ENCODE measurements around the gene SLC25A47. TPM values are rescaled to one million over a fixed set of nuclear protein-coding genes. Genes with fewer than 3 reads are reported as not detected.

Gene SLC25A47
- polyA plus RNA-seq, 3 donors, result not detected

GRCh38 chr14:100290607-100291304, 32.4 kb upstream of the SLC25A47 start:
- Mint-ChIP-seq H3K4me1 (peaks cover 20% of the 10 kb centered on the region), H3K27ac (peak overlapping the region in 3 of 7 donors; percentile 14 to 58 (median 55)), H3K36me3 (peaks cover 28 to 37% of the 10 kb centered on the region in 2 donors), H3K9me3 (peaks cover 0 to 2% (median 0%) of the 10 kb centered on the region in 7 donors), H3K27me3 (ENCODE audit: low read depth in 3 of 3) (peaks cover 0 to 2% (median 0%) of the 10 kb centered on the region in 3 donors), H3K4me3 (no peak overlapping the region)
- H3K4me2 ChIP-seq (replicated peaks; ENCODE audit: extremely low read depth, low read length, poor library complexity, severe bottlenecking), result no peak overlapping the region
- peaks cover 17 to 26% of the 10 kb centered on the region in 2 donors for H3K4me1 ChIP-seq (ENCODE audit: control insufficient read depth in 1 of 2, insufficient read depth in 2 of 2, low read length in 2 of 2)
- H3K27me3 ChIP-seq (ENCODE audit: control insufficient read depth in 2 of 2, insufficient read depth in 2 of 2, low read length in 2 of 2), result no peaks in the 10 kb centered on the region
- no peaks in the 10 kb centered on the region for H3K9me3 ChIP-seq (replicated peaks in 1 of 2; ENCODE audit: control insufficient read depth in 1 of 2, insufficient read depth in 1 of 2, low read length in 2 of 2)
- intact Hi-C loops (cut with micrococcal nuclease), result no loop called here
- peaks cover 12 to 25% of the 10 kb centered on the region in 2 donors for H3K36me3 ChIP-seq (replicated peaks in 1 of 2; ENCODE audit: control insufficient read depth in 1 of 2, insufficient read depth in 2 of 2, low read length in 2 of 2)
- peaks cover 8% of the 10 kb centered on the region for H4K20me1 ChIP-seq (ENCODE audit: insufficient read depth, low read length)
- no peak overlapping the region for H3K27ac ChIP-seq (ENCODE audit: low read depth in 1 of 2, low read length in 2 of 2)
- no peak overlapping the region for H3K4me3 ChIP-seq (replicated peaks in 1 of 3; ENCODE audit: low read depth in 2 of 3, low read length in 3 of 3)
- TF ChIP-seq CTCF (IDR thresholded peaks at IDR 0.05), result no peak
- DNase-seq, result no peak
- H2AFZ ChIP-seq (ENCODE audit: insufficient read depth, low read depth, low read length, poor library complexity, severe bottlenecking), result no peak overlapping the region
- H3K79me2 ChIP-seq (ENCODE audit: insufficient read depth, low read length), result no peaks in the 10 kb centered on the region
- WGBS (ENCODE audit: insufficient coverage), result 92% methylated on average over 9 of the region's 12 CpGs
- no peak overlapping the region for H3K9ac ChIP-seq (ENCODE audit: insufficient read depth, low read length, poor library complexity, severe bottlenecking)

DNA sequence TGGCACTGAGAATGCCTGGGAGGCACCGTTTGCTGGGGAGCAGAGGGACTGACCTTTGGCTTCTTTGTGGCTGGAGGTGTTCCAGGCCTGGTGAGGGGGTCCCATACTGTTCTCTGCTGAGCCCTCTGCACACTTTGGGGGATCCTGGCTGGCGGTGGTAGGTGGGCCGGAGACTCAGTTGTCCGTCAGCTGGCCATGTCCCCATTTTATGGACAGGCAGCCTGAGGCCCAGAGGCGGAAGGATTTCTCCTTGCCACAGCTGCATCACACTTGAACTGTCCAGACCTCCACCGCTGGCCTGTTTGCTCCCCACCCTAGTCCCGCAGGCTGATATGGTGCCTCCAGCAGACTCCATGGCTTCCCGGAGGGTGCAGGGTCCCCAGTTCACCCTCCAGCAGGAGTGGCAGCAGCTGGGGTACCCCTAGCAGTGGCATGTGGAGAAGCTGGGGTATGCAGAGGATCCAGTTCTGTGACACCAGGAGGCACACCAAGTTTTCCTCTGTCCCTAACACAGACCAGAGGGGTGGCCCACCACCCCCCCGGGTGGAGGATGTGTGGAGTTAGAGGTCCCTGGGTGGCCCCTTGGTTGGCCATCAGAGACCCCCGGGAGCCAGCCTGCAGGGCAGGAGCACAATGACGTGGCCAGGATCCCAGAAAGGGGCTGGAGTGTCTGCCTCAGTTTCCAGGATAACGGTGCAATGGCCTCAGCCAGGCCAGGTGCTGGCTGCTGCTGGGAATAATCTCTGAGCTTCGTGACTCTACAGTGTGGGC, 31.6 kb upstream of the SLC25A47 start:
- intact Hi-C loops (cut with micrococcal nuclease), result no loop called here
- no peak overlapping the region for H2AFZ ChIP-seq (ENCODE audit: insufficient read depth, low read depth, low read length, poor library complexity, severe bottlenecking)
- H3K36me3 Mint-ChIP-seq, result peaks cover 28 to 37% of the 10 kb centered on the region in 2 donors
- 100% methylated on average over 9 of the region's 13 CpGs for WGBS (ENCODE audit: insufficient coverage)
- peaks cover 0 to 2% (median 0%) of the 10 kb centered on the region in 3 donors for H3K27me3 Mint-ChIP-seq (ENCODE audit: low read depth in 3 of 3)
- no peak overlapping the region for H3K4me2 ChIP-seq (replicated peaks; ENCODE audit: extremely low read depth, low read length, poor library complexity, severe bottlenecking)
- no peak for DNase-seq
- H3K9ac ChIP-seq (ENCODE audit: insufficient read depth, low read length, poor library complexity, severe bottlenecking), result no peak overlapping the region
- no peak overlapping the region for H3K4me3 ChIP-seq (replicated peaks in 1 of 3; ENCODE audit: low read depth in 2 of 3, low read length in 3 of 3)
- no peaks in the 10 kb centered on the region for H3K27me3 ChIP-seq (ENCODE audit: control insufficient read depth in 2 of 2, insufficient read depth in 2 of 2, low read length in 2 of 2)
- H3K36me3 ChIP-seq (replicated peaks in 1 of 2; ENCODE audit: control insufficient read depth in 1 of 2, insufficient read depth in 2 of 2, low read length in 2 of 2), result peaks cover 12 to 25% of the 10 kb centered on the region in 2 donors
- H3K9me3 Mint-ChIP-seq, result peaks cover 0 to 2% (median 0%) of the 10 kb centered on the region in 7 donors
- H3K4me1 Mint-ChIP-seq, result peaks cover 23% of the 10 kb centered on the region
- no peak overlapping the region for H3K4me3 Mint-ChIP-seq
- no peaks in the 10 kb centered on the region for H3K9me3 ChIP-seq (replicated peaks in 1 of 2; ENCODE audit: control insufficient read depth in 1 of 2, insufficient read depth in 1 of 2, low read length in 2 of 2)
- H3K27ac ChIP-seq (ENCODE audit: low read depth in 1 of 2, low read length in 2 of 2), result no peak overlapping the region
- H3K27ac Mint-ChIP-seq, result peak overlapping the region in 1 of 7 donors; percentile 6
- TF ChIP-seq CTCF (IDR thresholded peaks at IDR 0.05), result no peak
- H3K79me2 ChIP-seq (ENCODE audit: insufficient read depth, low read length), result no peaks in the 10 kb centered on the region
- peaks cover 21 to 30% of the 10 kb centered on the region in 2 donors for H3K4me1 ChIP-seq (ENCODE audit: control insufficient read depth in 1 of 2, insufficient read depth in 2 of 2, low read length in 2 of 2)
- H4K20me1 ChIP-seq (ENCODE audit: insufficient read depth, low read length), result peaks cover under 1% of the 10 kb centered on the region
